ENCODE data around the gene PDSS2. TPM values are rescaled to one million over a fixed set of nuclear protein-coding genes. Genes with fewer than 3 reads are reported as not detected.

PDSS2 gene, protein sequence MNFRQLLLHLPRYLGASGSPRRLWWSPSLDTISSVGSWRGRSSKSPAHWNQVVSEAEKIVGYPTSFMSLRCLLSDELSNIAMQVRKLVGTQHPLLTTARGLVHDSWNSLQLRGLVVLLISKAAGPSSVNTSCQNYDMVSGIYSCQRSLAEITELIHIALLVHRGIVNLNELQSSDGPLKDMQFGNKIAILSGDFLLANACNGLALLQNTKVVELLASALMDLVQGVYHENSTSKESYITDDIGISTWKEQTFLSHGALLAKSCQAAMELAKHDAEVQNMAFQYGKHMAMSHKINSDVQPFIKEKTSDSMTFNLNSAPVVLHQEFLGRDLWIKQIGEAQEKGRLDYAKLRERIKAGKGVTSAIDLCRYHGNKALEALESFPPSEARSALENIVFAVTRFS
- 16.2 TPM for total RNA-seq
- long read RNA-seq, transcript PDSS2-202 (8 exons, 3,540 nt) = major isoform, 15 of 33 reads
- long read RNA-seq, transcript PDSS2-201 (4 exons, 1,236 nt) = minor isoform, 5 of 33 reads
- long read RNA-seq, partial matches to known transcripts = 1 of 33 reads
- long read RNA-seq, other reads (novel, unspliced or antisense) = 12 of 33 reads

DNA sequence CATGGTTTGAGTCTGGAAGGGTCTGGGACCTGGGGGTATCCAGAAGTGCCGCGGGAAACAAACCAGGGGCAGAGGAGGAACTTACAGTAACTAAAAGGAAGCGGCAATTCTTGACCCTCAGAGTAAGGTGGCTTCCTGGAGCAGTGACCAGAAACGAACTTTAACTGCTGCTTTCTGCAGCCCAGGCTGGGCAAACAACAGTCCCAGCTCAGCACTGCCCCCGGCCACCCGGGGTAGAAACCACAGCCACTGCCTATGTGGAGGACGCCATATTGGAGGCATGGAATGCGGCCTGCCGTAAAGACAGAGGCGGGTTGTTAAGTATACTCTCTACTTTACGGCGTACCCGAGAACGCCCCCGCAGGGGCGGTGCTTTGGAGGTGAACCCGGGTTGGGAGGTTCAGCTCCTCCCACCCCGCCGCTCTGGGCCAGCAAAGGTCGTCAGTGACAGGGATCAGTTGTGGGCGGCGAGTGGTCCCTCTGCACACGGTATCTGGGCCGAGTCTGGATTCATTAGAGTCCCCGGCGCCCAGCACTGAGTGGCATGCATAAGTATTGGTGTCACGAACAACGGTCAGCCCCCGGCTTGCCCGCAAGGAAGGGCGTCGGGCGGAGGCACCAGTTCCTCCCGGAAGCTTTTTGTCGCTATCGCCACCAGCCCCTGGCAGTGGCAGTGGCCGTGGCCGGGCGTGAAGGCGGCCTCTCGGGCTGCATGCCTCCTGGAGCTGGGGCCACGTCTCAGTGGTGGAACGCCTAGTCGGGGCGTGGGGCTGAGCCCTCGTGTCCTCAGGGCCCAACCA lies at the start of gene PDSS2:
TSS of gene PDSS2 (minus strand) at position 282 of the 800 bp plus-strand sequence. CDS start at position 3, 279 bp downstream.
- peak; percentile 99 for ATAC-seq
- peak; percentile 99 for DNase-seq
- intact Hi-C loops (cut with micrococcal nuclease) = no loop called here

DNA sequence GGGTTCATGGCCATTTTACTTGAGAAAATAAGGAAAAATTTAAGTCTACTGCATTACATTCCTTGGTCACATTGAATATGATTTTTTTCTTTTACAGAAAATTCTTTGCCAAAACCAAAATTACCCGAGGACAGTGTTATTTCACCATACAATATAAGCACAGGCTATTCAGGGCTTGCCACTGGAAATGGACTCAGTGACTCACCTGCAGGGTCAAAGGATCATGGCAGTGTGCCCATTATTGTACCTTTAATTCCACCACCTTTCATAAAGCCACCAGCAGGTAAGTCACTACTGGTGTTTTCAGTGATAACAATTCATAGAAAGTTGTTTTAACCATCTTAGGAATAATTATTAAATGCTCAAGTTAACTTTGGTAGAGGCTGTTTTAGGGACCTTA lies 46.8 kb upstream of the PDSS2 start:
- intact Hi-C loops (cut with micrococcal nuclease) = no loop called here
- no peak for ATAC-seq

DNA sequence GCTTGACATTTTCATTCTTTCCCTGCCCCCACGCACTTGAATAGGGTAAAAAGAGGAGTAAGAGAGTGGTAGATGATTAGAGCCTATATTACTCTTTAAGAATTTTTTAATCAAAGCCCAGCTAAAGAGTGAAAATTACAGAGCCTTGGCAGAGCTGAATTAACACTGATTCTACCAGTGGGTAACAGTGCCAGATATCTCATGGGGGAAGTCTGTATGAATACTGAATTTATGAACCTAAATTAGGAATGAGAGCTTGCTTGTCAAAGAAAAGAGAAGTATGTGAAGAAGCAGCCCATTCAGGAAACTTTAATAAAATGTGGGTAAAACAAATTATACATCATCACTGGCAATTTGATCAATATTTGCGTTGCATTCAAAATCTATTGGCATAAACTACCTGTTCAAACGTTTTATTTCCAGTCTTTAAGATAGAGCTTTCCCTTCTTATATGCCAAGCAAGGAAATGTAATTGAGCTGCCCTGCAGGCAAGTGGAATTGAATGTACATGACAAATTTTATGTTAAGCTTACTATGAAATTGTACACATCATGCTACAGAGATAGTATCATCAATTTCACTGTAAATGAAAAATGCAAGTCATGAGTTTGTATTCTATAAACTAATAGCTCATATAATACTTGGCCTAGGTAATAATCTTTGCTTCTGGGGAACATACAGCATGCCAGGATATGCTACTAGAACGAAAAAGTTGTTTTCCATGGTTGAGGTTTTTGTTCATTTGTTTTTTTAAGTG lies 45.1 kb upstream of the PDSS2 start:
- no peak for ATAC-seq
- DNase-seq = no peak
- intact Hi-C loops (cut with micrococcal nuclease) = no loop called here

More for the DNA sequence above, 46.8 kb upstream of the PDSS2 start:
- no peak for DNase-seq

DNA sequence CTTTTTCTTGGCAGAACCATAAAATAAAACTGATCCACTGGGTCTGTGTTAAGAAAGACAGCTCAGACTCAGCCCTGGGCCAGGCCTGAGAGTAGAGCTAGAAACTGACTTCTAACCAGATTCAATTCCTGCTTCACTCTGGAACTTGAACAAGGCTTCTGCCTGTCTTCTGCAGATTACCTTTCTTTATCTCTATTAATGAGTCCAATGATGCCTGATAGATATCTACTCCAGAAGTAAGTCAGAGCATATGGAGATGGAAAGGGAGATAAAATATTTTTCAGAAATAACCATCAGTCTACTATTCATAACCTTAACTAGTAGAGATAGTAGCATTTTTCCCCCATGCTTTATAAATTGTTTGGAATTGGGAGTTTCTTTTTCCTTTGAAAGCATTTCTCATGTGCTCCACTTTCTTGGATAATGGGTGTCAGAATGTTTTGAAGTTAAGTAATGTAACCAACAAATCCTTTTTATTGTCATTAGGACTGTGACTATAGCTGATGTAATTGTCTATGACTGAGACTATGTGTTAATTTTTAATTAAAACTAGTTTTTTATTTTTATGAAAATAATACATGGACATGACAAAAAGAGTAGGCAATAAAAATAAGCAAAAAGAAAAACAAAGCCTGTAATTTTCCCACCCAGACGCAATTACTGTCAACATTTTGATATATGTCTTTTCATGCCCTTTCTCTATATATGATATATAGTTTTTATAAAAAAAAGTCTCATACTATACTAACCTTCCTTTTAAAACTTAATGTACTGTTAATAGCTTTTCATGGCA lies 37.7 kb upstream of the PDSS2 start:
- ATAC-seq (no peak), DNase-seq (no peak)
- intact Hi-C loops (cut with micrococcal nuclease) = no loop called here

DNA sequence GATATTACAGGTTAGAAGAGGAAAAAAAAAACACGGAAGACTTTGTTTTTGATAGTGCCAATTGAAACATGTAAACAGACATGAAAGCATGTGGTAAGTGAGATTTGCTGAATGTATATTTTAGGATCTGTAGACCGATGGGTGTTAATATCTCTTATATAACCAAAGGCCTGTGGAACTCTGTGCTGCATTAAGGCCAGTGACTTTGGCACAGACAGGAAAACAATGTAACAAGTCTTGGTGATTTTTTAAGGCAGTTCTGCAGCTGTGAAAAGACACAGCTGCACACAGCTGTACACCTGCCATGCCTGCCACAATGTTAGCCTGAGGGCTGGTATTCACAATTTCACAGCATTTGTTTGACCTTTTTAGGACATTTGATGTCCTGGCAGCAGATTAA lies 36.6 kb upstream of the PDSS2 start:
- intact Hi-C loops (cut with micrococcal nuclease) = no loop called here
- DNase-seq (no peak), ATAC-seq (peak; percentile 24)

DNA sequence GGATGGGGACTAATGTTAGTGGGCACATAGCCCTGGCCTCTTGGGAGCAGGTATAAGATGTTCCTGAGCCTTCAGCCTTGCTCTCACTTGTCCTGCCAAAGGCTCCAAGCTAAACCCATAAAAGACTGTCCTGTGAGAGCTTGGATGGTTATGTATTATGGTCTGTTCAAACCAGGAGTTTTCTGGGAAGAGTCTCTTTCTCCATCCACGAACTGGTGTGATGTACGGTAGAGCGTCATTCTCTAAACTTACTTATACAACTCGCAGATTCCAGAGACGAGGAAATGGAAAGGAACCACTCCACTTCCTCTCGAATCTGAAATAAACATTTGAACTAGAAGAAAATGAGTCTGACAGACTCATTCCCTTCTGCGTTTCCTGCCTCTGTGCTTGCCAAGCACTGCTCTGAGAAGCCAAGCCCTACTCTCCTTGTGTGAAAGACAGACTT lies 35.9 kb upstream of the PDSS2 start:
- intact Hi-C loops (cut with micrococcal nuclease) = no loop called here
- DNase-seq = peak; percentile 44
- ATAC-seq = peak; percentile 12

DNA sequence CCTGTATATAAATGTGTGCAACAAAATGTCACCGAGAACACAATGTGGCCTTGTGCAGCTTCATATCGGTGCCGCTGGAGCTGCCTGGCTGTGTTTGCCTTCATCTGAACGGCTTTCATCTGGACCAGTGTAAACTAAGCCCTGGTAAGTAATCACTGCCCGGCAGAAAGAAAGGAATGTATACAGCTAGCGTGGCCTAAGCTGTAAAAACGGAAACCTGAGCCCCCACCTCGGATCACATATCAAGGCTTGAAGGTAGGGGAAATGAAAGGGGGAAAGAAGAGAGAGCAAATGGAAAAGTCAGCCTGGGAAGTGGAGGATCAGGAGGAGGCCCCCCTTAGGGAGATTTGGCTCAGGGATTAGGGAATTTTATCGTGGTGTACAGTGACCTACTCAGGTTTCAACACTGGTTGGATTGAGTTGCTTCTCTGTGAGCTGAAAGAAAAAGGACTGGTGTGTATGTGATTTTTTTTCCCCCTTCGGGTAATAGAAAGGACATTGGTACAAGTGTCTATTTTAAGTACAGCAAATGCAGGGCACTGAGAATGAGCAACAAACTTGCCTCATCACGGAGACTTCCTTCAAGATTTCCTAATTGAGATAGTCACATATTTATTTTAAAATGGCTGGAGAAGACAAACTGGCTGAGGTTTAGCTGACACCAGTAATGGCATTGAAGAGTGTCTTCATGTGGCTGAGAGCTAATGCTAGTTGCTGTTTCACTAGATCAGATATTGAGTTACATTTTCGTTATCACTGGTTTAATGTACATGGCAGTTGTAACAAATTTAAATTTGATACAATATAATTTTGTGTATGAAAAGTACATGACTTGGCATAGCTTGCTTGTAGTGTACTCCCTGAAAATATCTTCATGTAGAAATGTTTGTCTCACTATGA lies 34.0 kb upstream of the PDSS2 start:
- intact Hi-C loops (cut with micrococcal nuclease) = loop anchor here (5.0 kb wide), 1 partner anchor 164 kb away; no protein-coding TSS in a partner anchor

DNA sequence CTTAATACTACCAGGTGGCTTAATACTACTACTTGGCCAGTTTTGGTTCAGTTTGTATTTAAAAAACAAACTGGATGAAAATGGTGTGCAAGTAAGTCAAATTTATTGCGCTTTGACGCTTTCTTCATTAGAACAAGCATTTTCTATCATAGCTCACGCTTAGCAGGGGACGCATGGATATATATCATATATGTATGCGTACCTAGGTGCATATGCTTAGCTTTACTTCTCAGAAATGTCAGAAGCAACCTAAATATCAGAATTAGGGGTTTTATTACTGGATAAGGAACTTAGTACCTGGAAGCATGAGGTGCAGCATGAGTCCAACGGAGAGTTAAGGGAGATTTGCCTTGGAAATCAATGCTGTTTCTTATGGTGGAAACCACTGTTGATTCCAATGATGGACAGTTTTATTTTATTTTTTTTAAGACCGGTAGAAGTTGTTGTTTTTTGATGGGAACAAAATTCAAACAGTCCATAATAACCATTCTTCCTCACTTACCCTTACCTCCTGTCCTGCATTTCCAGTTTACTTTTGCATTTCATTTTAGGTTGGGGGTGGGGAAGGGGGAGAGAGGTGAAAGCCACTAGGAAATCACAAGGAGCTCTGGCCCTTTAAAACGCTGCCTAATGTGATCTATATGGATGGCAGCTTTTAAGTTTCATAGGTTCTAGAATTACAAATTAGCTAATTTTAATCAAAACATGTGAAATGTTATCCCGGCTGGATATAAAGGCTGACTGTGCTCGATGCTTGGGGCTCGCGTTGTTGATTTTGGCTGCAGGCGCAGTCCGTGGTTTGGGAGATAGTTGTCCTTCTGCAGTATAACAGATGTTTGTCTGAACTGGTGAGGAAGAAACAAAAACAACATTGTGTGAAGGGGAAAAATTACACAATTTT lies 32.6 kb upstream of the PDSS2 start:
- intact Hi-C loops (cut with micrococcal nuclease) = loop anchor here (5.0 kb wide), 1 partner anchor 165 kb away; no protein-coding TSS in a partner anchor
- peak; percentile 51 for ATAC-seq
- peak; percentile 74 for DNase-seq

More for the DNA sequence above, 34.0 kb upstream of the PDSS2 start:
- ATAC-seq (peak; percentile 29), DNase-seq (no peak)

DNA sequence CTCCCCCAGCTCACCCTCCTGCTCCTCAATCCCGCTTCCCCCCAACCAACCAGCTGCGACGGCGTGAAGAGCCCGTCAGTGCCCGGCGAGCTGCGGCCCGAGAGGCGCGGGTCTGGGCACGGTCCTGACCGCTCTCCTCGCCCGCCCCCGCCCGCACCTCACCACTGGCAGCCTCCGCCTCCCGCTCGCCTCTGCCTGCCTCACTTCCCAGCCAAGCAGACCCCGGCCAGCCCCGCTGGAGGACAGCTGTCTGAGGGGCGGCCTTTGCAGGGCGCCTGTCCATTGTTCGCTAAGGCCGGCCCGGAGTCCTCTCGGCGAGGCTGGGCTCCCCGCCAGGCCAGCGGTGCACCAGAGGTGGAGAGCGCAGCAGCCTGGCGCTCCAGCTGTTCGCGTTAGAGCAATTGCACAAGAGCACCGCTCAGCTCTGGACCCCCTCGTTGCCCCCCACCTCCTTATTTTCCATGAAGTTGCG lies 31.8 kb upstream of the PDSS2 start:
- ATAC-seq (peak; percentile 62), DNase-seq (peak; percentile 91)
- intact Hi-C loops (cut with micrococcal nuclease) = loop anchor here (5.0 kb wide), 1 partner anchor 166 kb away; no protein-coding TSS in a partner anchor

DNA sequence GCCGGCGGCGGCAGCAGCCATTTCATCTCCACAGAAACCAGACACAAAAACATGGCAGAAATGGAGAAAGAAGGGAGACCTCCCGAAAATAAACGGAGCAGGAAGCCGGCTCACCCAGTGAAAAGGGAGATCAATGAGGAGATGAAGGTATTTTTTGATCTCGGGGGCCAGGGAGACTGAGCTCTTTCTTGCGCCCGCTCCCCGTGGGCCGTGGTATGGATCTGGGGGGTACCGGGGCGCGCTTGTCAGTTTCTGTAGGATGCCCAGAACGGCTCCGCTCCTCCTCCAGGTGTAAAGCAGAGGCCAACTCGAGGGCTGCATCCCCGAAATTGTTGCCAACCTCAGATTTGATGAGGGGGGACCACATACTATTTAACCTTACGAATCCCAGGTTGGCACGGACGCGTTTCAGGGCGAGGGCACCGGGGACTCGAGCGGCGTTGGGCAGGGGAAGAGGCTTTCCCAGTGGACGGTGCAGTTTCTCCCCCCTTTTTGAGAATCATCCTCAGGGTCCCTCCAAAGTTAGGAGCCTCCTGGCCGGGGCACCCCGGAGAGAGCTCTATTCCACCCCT lies 31.3 kb upstream of the PDSS2 start:
- DNase-seq (peak; percentile 41), ATAC-seq (no peak)
- intact Hi-C loops (cut with micrococcal nuclease) = loop anchor here (5.0 kb wide), 1 partner anchor 167 kb away; no protein-coding TSS in a partner anchor

DNA sequence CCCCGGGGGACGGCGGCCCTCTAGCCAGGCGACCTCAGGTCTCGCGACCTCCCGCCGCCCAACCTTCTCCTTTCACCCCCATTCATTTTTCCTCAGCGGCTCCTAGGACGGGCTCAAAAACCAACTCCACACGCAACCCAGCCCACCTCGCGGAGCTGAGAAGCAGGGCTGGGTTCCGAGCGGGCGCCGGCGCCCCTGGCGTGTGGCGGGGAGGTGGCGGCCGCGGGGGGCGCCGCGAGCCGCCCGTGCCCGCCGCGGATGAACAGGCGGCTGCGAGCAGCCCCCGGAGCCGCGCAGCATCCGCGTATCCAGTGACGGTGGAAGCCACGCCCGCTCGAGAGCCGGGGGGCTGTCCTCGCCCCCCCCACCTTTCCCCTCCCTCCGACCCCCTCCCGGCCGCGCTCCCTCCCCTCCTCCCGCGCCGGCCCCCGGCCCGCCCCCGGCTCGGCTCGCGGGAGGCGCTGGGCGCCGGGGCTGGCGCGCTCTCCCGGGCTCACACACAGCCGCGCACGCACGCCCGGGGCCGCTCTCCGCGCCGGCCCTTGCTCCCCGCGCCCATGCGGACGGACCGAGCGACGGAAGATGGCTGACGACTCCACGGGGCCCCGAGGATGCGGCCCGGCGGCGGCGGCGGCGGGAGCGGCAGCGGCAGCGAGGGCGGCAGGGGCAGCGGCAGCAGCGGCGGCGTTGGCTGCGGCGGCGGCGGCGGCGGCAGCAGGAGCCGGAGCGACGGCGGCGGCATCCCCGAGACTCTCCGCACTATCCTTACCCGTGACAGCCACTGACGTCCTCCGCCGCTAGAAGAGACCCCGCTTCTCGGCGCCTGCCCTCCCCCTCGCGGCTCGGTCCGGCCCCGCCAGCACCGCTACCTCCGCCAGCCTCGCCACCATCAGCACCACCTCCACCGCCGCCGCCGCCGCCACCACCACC lies 30.5 kb upstream of the PDSS2 start, which contains the start of gene SOBP:
TSS of gene SOBP (plus strand) at position 482 of the 930 bp plus-strand sequence. CDS start 500 bp downstream, outside the sequence.
- DNase-seq (peak; percentile 85), ATAC-seq (peak; percentile 54)
- intact Hi-C loops (cut with micrococcal nuclease) = loop anchor here (5.0 kb wide), 1 partner anchor 167 kb away; no protein-coding TSS in a partner anchor

DNA sequence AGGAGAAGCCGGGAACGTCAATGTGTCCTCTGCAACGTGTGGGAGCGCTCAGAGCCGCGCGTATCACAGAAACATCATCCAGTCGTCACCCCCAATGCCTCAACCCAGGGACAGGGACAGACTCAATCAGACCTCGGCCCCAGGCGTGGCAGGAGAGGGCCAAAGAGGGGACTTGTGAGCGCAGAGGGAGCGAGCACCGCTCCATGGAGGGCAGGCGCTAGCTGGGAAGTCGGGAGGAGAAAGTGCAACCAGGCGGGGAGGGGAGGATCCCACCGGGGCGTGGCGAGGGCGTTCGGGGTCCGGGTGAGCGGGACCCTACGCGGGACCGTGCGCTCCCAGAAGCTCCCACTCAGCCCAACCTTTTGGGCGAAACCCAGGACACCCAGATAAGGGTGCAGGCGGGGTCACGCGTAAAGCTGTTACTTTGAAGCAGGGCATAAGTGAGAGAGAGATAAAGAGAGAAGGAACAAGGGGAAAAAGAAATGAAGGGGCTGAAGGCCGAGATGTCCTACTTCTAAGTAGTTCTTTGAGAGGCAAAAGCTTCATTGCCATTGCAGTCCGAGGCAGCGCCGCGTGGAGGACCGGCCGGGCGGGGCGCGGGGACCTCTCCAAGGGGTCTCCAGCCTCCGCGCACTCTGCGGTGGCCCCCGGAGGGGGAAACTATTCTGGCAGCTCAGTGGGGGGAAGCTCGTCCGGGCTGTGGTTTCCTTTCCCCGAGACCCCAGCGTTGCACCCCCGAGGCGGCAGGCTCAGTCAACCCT lies 29.7 kb upstream of the PDSS2 start:
- DNase-seq = peak; percentile 66
- peak; percentile 42 for ATAC-seq
- intact Hi-C loops (cut with micrococcal nuclease) = no loop called here

DNA sequence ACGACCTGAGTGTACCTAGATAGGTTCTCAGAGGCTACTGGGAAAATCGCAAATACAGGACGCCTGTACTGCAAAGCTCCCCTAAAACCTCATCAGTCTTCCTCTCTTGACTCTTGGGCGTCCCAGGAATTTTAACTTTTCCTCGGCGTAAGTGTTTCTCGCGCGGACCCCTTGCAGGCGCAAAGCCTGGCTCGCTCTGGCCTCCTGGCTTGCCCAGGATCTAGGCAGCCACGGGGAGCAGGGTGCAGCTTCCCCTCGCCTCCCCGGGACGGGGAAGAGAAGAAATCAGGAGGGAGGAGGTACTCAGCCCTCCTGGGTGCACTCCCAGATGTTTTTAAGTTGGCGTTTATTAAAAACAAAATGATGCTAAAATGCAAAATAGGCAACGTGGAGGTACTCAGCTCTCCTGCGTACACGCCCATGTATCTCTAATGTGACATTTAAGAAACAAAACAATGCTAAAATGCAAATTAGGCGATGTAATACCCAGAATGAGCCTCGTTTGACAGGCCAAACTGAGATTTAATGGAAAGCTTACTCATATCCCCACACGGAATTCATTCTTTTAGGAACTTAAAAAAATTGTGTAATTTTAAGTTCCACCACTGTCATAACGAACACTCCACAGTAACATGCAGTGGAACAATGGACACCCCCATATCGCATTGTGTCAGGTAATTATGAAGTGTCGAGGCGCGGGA lies 29.0 kb upstream of the PDSS2 start:
- intact Hi-C loops (cut with micrococcal nuclease) = no loop called here
- no peak for ATAC-seq
- peak; percentile 33 for DNase-seq

Data from left ventricle myocardium superior (tissue), 1 donor.